ENCODE results near the gene SWT1. TPM values are rescaled to one million over a fixed set of nuclear protein-coding genes. Genes with fewer than 3 reads are reported as not detected.

SWT1 gene
- polyA plus RNA-seq, 4 donors: 7.9 to 10.3 (median 8.9) TPM

Other genes with a start within 250 kb of the SWT1 start
- gene NIBAN1, start 182.7 kb upstream of the SWT1 start, polyA plus RNA-seq (ENCODE audit: insufficient read length in 4 of 4): 1 to 10 TPM; 2.6 to 3.5 (median 3.2) TPM
- 10 to 100 TPM; 47.7 to 63.0 (median 56.8) TPM for gene RNF2, start 111.6 kb upstream of the SWT1 start, polyA plus RNA-seq (ENCODE audit: insufficient read length in 4 of 4)
- 10 to 100 TPM; 21.6 to 27.6 (median 26.2) TPM for gene TRMT1L, start 214 bp upstream of the SWT1 start, polyA plus RNA-seq (ENCODE audit: insufficient read length in 4 of 4)
- 100 to 1,000 TPM; 286 to 443 (median 299) TPM for gene IVNS1ABP, start 160.1 kb downstream of the SWT1 start, polyA plus RNA-seq (ENCODE audit: insufficient read length in 4 of 4)